PC-9 (cell line): ENCODE results near the gene TRIML1. TPM values are rescaled to one million over a fixed set of nuclear protein-coding genes. Genes with fewer than 3 reads are reported as not detected.

ENCODE experiments used
- BruUV-seq: library from RNA; stranded (reverse); fragments of 400-500 nt; replicated peaks from 2 replicates; lab custom pipeline; 2021; lab: Mats Ljungman, UMichigan
- CTCF ChIA-PET: fragments of 300-600 bp; sonication (Branson Sonifier 250); formaldehyde crosslinking; loops from one replicate; lab custom pipeline; 2022; ENCODE audit warnings: antibody characterized with exemption; lab: Charles Lee
- POLR2A ChIA-PET: fragments of 300-600 bp; sonication (Branson Sonifier 250); formaldehyde crosslinking; loops from one replicate; lab custom pipeline; 2022; ENCODE audit warnings: antibody characterized with exemption; ENCODE audit not compliant: unreplicated experiment; lab: Charles Lee
- DNase-seq, 2 experiments: peaks; one replicate each; pipeline versions ENCODE4 v3.0.0 to v3.0.0-alpha.2; 2015 to 2022; ENCODE audit warnings: mixed read lengths in 1 of 2
- H2AFZ ChIP-seq: fragments of 200-600 bp; sonication (generic); 2 replicates; pipeline ENCODE4 v1.8.1; 2017; ENCODE audit warnings: antibody characterized with exemption
- H3F3A ChIP-seq: fragments of 200-600 bp; sonication (generic); 2 replicates; pipeline ENCODE4 v1.8.1; 2017; ENCODE audit warnings: antibody characterized with exemption, mild to moderate bottlenecking, low read depth; ENCODE audit not compliant: insufficient read depth
- H3K27ac ChIP-seq: fragments of 200-600 bp; sonication (generic); 2 replicates; pipeline ENCODE4 v1.6.1; 2016; ENCODE audit warnings: mixed run types
- H3K27me3 ChIP-seq: fragments of 200-600 bp; sonication (generic); 2 replicates; pipeline ENCODE4 v1.6.1; 2016; ENCODE audit warnings: low read depth, mixed run types; ENCODE audit not compliant: insufficient read depth
- H3K36me3 ChIP-seq: fragments of 200-600 bp; sonication (generic); 2 replicates; pipeline ENCODE4 v1.6.1; 2016; ENCODE audit warnings: low read depth, mixed run types
- H3K4me1 ChIP-seq: fragments of 200-600 bp; sonication (generic); replicated peaks from 2 replicates; pipeline ENCODE4 v1.6.1; 2016; ENCODE audit warnings: mixed run types; ENCODE audit not compliant: insufficient read depth
- H3K4me2 ChIP-seq: fragments of 200-600 bp; sonication (generic); 2 replicates; pipeline ENCODE4 v1.6.1; 2017; ENCODE audit warnings: mixed run types
- H3K4me3 ChIP-seq: fragments of 200-600 bp; sonication (generic); 2 replicates; pipeline ENCODE4 v1.6.1; 2016; ENCODE audit warnings: mixed run types
- H3K79me2 ChIP-seq: fragments of 200-600 bp; sonication (generic); 2 replicates; pipeline ENCODE4 v1.6.1; 2017; ENCODE audit warnings: low read depth, mixed run types
- H3K9me2 ChIP-seq: fragments of 200-600 bp; sonication (generic); 2 replicates; pipeline ENCODE4 v1.8.1; 2017; ENCODE audit warnings: mild to moderate bottlenecking; ENCODE audit not compliant: insufficient read depth
- H3K9me3 ChIP-seq: fragments of 200-600 bp; sonication (generic); 2 replicates; pipeline ENCODE4 v1.8.1; 2016; ENCODE audit warnings: low read depth; ENCODE audit not compliant: insufficient read depth
- H4K20me1 ChIP-seq: fragments of 200-600 bp; sonication (generic); 2 replicates; pipeline ENCODE4 v1.8.1; 2017; ENCODE audit not compliant: insufficient read depth
- EZH2 ChIP-seq: fragments of 200-600 bp; sonication (generic); IDR thresholded peaks from 2 replicates; pipeline ENCODE4 v1.8.0; 2017; ENCODE audit warnings: antibody characterized with exemption, low read depth
- intact Hi-C: fragments of 100-400 bp; cut with micrococcal nuclease; formaldehyde crosslinking; loops from one replicate; pipeline ENCODE4 v1.10.0; 2022; ENCODE audit not compliant: unreplicated experiment
- total RNA-seq: library from RNA; stranded (reverse); gene quantifications from 2 replicates; pipeline ENCODE4 v1.2.3, GENCODE V29; 2021
- TF ChIP-seq, protein P1 (sequence below): fragments of 200-600 bp; sonication (generic); conservative IDR thresholded peaks from 2 replicates; pipeline ENCODE4 v1.6.1; 2017; ENCODE audit warnings: mixed run types, antibody characterized with exemption, mild to moderate bottlenecking, moderate library complexity

TRIML1 gene
- total RNA-seq, 1 experiment from 2014 or later = not detected

DNA sequence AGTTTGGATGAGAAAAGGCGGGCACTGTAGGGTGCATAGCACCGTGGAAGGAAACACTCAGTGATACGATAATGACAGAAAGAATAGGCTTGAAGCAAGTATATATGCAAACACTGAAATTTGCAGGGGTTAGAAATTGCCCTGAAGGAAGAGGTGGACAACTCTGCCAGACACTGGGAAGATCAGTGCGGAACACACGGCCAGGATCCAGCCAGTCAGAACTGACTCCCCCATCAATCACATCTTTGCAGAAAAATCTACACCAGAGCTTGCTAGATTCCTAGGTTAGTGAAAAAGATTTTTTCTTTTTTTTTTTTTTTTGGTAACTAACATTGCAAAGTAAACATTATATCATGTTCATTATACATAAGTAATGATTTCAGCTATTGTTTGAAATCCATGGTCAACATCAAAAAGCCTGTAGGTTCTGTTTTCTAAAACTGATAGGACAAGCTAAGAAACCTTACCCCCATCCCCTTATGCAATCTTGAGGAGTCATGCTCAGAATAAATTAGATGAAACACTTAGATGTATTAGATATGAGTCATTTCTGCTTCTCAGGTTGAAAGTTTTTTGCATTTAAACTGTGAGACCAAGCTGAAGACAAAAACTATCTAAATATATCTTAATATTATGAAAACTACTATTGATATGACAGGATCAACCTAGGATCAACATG, 38.9 kb downstream of the TRIML1 start:
- H3K4me1 ChIP-seq = no peaks in the 10 kb centered on the region; the same call in 1 of the 2 replicates
- H4K20me1 ChIP-seq = no peaks in the 10 kb centered on the region
- no peaks in the 10 kb centered on the region for H3K36me3 ChIP-seq
- H3K27me3 ChIP-seq = no peaks in the 10 kb centered on the region
- TF ChIP-seq EZH2 = no peak
- TF ChIP-seq, protein P1, sequence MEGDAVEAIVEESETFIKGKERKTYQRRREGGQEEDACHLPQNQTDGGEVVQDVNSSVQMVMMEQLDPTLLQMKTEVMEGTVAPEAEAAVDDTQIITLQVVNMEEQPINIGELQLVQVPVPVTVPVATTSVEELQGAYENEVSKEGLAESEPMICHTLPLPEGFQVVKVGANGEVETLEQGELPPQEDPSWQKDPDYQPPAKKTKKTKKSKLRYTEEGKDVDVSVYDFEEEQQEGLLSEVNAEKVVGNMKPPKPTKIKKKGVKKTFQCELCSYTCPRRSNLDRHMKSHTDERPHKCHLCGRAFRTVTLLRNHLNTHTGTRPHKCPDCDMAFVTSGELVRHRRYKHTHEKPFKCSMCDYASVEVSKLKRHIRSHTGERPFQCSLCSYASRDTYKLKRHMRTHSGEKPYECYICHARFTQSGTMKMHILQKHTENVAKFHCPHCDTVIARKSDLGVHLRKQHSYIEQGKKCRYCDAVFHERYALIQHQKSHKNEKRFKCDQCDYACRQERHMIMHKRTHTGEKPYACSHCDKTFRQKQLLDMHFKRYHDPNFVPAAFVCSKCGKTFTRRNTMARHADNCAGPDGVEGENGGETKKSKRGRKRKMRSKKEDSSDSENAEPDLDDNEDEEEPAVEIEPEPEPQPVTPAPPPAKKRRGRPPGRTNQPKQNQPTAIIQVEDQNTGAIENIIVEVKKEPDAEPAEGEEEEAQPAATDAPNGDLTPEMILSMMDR = no peak
- no TSS peak for BruUV-seq
- POLR2A ChIA-PET = no interaction called here
- H3K27ac ChIP-seq = no peak overlapping the region
- CTCF ChIA-PET = interaction anchor here (0.7 kb wide), 1 partner anchor 1894 kb away, joined by 4 read pairs; no protein-coding TSS in a partner anchor
- no peaks in the 10 kb centered on the region for H3K79me2 ChIP-seq
- no peaks in the 10 kb centered on the region for H3K9me2 ChIP-seq
- peaks cover 10% of the 10 kb centered on the region; the same call in 1 of the 2 replicates for H3F3A ChIP-seq
- no peaks in the 10 kb centered on the region for H3K9me3 ChIP-seq
- intact Hi-C loops = no loop called here
- H3K4me2 ChIP-seq = no peak overlapping the region
- peak in 1 of 2 experiments; percentile 60 for DNase-seq
- no peak overlapping the region for H3K4me3 ChIP-seq
- no peak overlapping the region for H2AFZ ChIP-seq

- CTCF ChIA-PET = no interaction called here
- Histone ChIP-seq H3K27me3 (no peaks in the 10 kb centered on the region), H2AFZ (no peak overlapping the region), H3F3A (peaks cover 10% of the 10 kb centered on the region; the same call in 1 of the 2 replicates), H3K9me3 (no peaks in the 10 kb centered on the region), H3K4me1 (no peaks in the 10 kb centered on the region; the same call in 1 of the 2 replicates), H3K4me3 (no peak overlapping the region), H3K27ac (no peak overlapping the region), H3K9me2 (no peaks in the 10 kb centered on the region), H4K20me1 (no peaks in the 10 kb centered on the region), H3K4me2 (no peak overlapping the region), H3K79me2 (no peaks in the 10 kb centered on the region), H3K36me3 (no peaks in the 10 kb centered on the region)
- intact Hi-C loops = no loop called here
- DNase-seq = no peak
- no TSS peak for BruUV-seq
- TF ChIP-seq EZH2 = no peak
- TF ChIP-seq, protein P1 = no peak
- POLR2A ChIA-PET = no interaction called here
These were observed 39.6 kb downstream of the TRIML1 start for GRCh38 chr4:188178806-188179205.

GRCh38 chr4:188187106-188187505, 47.9 kb downstream of the TRIML1 start:
- intact Hi-C loops = no loop called here
- CTCF ChIA-PET = no interaction called here

More at GRCh38 chr4:188187106-188187505, 47.9 kb downstream of the TRIML1 start:
- H4K20me1 ChIP-seq = no peaks in the 10 kb centered on the region
- TF ChIP-seq EZH2 = no peak
- TF ChIP-seq, protein P1 = no peak
- H3K79me2 ChIP-seq = no peaks in the 10 kb centered on the region
- POLR2A ChIA-PET = no interaction called here
- no peaks in the 10 kb centered on the region for H3K36me3 ChIP-seq
- DNase-seq = no peak
- no peaks in the 10 kb centered on the region; the same call in 1 of the 2 replicates for H3K4me1 ChIP-seq
- no peak overlapping the region for H3K4me2 ChIP-seq
- H3F3A ChIP-seq = peaks cover 4% of the 10 kb centered on the region; the same call in 1 of the 2 replicates
- no TSS peak for BruUV-seq
- H3K27me3 ChIP-seq = no peaks in the 10 kb centered on the region
- no peak overlapping the region for H2AFZ ChIP-seq
- no peak overlapping the region for H3K4me3 ChIP-seq
- H3K9me3 ChIP-seq = no peaks in the 10 kb centered on the region
- no peaks in the 10 kb centered on the region for H3K9me2 ChIP-seq
- H3K27ac ChIP-seq = no peak overlapping the region
